Left lobe of liver (tissue), 2 donors: ENCODE results near the gene DNMBP. TPM values are rescaled to one million over a fixed set of nuclear protein-coding genes. Genes with fewer than 3 reads are reported as not detected.
A peak's percentile ranks its signal among the peaks of the same experiment; 100 is the strongest.
"Not testable (repeated sequence)": the region's sequence is repeated elsewhere in the genome, so short reads cannot be mapped to it uniquely, and the experiment has no call there.

Experiments used
- ATAC-seq: fragments of 200-7000 bp; cut with Tn5 transposase; one replicate; pipeline ENCODE4 v1.9.1; 2020; ENCODE audit warnings: mild to moderate bottlenecking, moderate library complexity
- DNase-seq: peaks from one replicate; pipeline ENCODE4 v3.0.0-alpha.2; 2020; ENCODE audit warnings: low spot score
- total RNA-seq: library from RNA; stranded (reverse); gene quantifications from one replicate; pipeline ENCODE4 v1.2.1, GENCODE V29; 2021
- donor health status: DM: no; HTN: no; CAD: no; lungs with moderate emphysema.
- donor health status: DM: no; HTN: yes; CAD: no.

The DNMBP gene
- total RNA-seq, 1 donor from 2014 or later, result 11.6 TPM

DNA sequence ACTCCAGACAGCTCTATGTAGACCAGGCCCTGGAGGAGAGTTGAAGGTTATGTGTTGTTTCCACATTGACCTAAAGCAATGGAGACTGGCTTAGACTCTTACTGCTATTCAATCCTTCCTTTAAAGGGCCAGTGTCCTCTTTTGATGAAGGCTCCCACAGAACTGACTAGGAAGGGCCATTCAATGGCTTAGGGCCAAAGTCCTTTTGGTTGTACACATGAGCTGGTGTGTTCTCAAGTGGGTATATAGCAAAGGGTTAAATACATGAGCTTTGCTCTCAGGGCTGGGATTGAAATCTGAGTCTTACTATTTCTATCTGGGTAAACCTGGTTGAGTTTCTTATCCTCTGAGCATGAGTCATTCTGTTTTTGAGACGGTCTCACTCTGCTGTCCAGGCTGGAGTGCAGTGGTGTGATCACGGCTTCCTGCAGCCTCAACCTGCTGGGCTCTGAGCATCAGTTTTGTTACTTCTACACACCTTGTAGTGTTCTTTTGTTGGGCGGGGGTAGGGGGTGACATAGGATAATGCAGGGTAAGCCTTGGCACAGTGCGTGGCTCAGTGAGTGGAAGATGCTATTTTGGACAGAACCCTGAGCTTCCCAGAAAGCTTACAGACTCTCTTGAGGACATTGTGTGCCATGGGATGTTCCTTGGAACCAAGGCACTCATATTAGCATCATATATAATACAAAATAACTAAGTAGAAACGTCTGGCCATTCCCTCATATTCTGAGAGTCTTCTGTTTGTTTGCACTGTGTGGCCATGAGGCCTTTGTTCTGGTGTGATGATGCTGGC lies 137.2 kb downstream of the DNMBP start:
- ATAC-seq, result peak; percentile 29
- DNase-seq, result no peak

DNA sequence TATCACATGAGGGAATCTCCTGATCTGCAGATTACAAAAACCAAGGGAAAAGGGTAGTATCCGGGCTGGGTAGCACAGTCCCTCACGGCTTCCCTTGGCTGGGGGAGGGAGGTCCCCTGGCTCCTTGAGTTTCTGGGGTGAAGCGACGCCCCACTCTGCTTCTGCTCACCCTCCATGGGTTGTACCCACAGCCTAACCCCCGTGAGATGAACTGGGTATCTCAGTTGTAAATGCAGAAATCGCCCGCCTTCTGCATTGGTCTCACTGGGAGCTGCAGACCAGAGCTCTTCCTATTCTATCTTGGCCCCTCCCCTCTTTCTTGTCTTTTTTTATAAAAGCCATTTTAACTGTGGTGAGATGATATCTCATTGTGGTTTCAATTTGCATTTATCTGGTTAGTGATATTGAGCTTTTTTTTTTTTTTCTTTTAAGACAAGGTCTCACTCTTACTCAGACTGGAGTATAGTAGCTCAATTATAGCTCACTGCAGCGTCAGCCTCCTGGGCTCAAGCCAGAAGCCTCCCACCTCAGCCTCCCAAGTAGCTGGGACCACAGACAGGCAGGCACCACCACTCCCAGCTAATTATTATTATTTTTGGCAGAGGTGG lies 139.5 kb downstream of the DNMBP start:
- ATAC-seq (no peak), DNase-seq (no peak)

DNA sequence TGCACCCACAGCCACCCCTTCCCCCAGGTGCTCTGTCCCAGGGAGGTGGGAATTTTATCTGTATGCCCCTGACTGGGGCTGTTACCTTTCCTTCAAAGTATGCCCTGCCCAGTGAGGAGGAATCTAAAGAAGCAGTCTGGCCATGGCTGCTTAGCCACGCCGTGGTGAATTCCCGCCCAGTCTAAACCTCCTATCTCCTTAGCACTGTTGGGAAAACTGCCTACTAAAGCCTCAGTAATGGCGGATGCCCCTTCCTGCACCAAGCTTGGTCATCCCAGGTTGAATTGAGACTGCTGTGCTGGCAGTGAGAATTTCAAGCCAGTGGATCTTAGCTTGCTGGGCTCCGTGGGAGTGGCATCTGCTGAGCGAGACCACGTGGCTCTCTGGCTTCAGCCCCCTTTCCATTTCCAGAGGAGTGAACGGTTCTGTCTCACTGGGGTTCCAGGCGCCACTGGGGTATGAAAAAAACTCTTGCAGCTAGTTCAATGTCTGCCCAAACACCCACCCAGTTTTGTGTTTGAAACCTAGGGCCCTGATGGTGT lies 140.1 kb downstream of the DNMBP start:
- no peak for ATAC-seq
- DNase-seq, result no peak

DNA sequence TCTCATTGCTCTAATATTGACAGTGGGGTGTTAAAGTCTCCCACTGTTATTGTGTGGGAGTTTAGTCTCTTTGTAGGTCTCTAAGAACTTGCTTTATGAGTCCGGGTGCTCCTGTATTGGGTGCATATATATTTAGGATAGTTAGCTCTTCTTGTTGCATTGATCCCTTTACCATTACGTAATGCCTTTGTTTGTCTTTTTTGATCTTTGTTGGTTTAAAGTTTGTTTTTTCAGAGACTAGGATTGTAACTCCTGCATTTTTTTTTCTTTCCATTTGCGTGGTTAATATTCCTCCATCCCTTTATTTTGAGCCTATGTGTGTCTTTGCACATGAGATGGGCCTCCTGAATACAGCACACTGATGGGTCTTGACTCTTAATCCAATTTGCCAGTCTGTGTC lies 142.5 kb downstream of the DNMBP start:
- DNase-seq, ATAC-seq: not testable (repeated sequence)

DNA sequence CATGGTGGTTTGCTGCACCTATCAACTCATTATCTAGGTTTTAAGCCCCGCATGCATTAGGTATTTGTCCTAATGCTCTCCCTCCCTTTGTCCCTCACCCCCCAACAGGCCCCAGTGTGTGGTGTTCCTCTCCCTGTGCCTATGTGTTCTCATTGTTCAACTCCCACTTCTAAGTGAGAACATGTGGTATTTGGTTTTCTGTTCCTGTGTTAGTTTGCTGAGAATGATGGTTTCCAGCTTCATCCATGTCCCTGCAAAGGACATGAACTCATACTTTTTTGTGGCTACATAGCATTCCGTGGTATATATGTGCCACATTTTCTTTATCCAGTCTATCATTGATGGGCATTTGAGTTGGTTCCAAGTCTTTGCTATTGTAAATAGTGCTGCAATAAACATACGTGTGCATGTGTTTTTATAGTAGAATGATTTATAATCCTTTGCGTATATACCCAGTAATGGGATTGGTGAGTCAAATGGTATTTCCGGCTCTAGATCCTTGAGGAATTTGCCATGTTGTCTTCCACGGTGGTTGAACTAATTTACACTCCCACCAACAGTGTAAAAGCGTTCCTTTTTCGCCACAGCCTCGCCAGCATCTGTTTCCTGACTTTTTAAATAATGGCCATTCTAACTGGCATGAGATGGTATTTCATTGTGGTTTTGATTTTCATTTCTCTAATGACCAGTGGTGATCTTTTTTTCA lies 146.1 kb downstream of the DNMBP start:
- DNase-seq, ATAC-seq: not testable (repeated sequence)

DNA sequence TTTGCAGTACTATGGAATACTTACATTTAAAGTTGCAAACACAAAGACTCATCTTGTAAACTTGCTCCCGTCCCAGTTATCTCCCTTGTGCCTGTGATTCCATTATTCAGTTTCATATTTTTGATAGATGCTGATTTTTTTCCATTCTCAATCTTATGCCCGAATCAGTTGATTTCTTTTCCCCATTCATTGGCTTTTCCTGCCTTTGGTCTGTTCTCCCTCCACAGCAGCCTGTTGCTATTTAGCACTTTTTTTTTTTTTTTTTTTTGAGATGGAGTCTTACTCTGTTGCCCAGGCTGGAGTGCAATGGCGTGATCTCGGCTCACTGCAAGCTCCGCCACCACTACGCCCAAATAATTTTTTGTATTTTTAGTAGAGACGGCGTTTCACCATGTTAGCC lies 149.3 kb downstream of the DNMBP start:
- ATAC-seq, result no peak
- DNase-seq, result no peak

DNA sequence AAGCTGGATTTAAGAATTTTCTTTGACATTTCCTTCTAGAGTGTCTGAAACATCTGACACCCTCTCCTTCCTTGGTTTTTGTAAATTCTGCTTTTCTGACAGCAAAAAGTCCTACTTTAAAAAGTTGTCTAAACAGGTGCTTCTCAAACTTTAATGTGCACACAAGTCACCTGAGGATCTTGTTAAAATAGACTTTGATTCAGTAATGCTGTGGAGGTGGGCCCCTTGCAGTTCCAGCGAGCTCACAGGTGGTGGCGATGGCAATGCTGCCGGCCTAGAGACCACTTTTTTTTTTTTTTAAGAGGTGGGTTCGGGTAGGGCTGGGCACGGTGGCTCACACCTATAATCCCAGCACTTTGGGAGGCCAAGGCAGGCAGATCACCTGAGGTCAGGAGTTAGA lies 150.2 kb downstream of the DNMBP start:
- ATAC-seq (peak; percentile 22), DNase-seq (no peak)

DNA sequence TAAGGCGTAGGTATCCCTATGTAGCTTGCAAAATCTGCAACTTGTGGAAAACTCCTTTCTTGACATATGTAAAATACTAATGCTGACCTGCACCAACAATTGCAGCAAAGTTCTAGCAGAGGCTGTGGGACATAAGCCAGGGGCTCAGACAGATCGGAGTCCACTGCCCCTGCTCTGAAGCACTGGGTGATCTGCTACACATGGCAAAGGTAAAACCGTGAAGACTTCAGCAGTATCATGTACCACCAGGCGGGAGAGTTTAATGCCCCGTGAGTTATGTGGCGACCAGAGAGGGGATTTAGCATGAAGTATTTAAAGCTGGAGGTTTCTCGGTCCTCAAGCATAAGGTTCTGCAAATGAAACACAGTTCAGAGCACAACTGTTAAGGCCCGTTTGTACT lies 150.9 kb downstream of the DNMBP start:
- peak; percentile 73 for ATAC-seq

DNA sequence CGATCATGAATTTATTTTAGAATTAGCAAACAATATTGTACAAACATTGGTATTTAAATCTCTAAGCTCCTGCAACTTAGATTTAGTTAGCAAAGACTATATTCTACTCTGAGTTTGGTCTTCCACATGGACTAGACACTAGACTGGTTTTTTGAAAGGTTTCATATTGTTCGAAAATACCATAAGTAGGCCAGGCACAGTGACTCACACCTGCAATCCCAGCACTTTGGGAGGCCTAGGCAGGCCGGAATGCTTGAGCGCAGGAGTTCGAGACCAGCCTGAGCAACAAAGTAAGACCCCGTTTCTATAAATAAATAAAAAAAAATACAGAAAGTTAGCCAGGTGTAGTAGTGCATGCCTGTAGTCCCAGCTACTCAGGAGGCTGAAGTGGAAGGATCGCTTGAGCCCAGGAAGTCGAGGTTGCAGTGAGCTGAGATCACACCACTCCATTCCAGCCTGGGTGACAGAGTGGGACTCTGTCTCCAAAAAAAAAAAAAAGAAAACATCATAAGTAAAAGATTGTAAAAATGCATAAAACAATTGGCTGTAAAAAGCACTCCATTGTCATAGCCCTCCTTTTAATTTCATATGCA lies 154.2 kb downstream of the DNMBP start:
- ATAC-seq (no peak), DNase-seq (no peak)

More for the DNA sequence above, 150.9 kb downstream of the DNMBP start:
- DNase-seq, result no peak

DNA sequence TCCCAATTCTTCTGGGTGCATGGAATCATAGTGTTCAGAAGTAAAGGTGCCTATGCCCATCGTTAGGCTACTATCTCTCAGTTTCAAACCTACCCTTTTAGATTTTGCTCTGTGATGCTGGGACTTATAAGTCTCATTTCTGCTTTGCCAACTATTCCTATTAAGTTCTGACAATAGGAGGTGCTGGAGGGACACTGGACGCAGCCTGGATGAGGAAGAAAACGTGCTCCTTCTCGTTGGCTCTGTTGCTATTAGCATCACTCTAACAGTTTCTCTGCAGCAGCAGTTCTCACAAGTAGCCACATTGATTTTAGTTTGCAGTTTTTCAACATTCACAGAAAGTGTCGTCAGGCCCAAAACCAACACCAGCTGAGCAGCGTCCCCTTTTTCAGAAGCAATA lies 154.9 kb downstream of the DNMBP start:
- no peak for DNase-seq
- ATAC-seq, result peak; percentile 56

DNA sequence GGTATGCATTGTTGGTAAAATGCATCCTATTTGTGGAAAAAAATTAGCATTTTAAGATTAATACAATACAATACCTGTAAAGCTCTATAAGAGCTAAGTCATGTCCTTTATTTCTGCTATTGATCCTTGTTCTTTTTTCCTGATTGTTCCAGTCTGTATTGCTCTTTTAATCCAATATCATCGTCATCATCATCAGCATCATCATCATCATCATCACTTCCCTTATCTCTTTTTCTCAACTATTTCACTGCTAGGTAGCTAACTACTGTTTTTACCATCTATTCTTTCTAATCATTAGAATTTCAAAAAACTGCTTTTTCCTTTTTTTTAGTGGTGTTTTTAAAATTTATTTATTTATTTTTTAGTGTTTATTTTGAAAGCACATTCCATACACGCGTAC lies 156.1 kb downstream of the DNMBP start:
- DNase-seq, result no peak
- ATAC-seq, result no peak

DNA sequence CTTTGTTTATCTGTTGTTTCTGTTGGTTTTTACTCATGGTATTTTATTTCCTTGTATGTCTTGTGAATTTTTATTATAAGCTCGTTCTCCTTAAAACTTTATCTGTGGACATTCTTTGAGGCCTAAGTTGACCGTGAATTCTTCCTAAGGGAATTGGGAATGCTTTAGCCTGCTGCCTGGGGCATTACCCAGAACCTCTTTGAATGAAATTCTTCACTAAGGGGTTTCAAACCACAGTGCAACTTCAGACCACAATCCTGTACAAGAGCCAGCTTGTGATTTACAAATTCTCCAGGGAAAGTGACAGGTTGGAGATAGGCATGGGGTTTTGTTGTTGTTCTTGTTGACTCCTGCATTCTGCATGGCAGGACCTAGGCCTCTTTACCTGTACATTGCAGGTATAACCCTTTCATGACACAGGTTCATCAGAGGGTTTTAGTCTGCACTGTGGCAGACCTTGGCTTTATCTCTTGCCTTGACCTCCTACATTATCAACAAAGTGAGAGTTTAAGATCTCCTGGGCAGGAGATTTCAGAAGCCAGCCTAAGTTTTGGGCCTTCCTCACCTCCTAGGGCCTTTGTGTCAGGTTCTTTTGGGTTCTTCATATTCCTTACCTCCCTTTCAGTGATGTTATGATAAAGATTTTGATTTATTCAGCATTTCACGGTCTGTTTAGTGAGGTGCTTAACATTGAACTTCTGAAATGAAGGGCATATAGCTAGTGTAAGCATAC lies 157.1 kb downstream of the DNMBP start:
- no peak for ATAC-seq

DNA sequence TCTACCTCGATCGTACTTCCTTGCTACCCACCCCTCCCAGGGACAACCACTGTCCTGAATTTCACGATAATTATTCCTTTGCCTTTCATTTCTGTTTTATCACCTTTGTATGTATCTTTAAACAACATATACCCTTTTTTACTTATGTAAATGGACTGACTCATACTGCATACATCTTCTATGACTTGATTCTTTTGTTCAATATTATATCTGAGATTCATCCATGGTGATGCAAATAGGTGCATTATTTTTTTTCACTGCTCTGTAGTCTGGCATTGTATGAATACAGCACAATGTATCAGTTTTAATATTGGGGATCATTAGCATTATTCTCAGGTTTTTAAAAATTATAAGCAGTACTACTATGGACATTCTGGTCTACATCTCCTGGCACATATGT lies 157.9 kb downstream of the DNMBP start:
- ATAC-seq, result no peak
- no peak for DNase-seq

More for the DNA sequence above, 157.1 kb downstream of the DNMBP start:
- DNase-seq, result no peak

DNA sequence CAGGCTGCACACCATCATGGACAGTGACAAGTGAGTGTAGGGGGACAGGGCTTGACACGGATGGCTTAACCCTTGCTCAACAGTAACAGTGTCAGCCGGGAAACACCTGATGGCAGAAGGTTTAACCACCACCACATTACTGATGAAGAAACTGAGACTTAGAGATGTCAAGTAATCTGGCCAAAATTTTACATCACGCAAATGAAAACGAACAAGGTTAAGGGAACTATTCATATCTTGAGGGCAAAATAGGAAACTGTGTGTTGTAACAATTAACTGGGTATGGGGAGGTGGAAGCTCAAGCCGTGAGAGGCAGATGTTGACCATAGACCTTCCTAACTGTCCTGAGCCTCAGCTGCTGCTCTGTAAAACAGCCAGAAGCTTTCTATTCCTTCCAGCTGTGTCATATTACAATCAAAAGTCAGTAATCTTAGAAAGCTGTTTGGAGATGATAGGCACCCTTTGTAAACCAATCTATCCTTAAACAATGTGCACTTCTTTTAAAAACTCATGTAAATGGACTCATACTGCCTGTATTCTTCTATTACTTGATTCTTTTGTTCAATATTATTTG lies 158.9 kb downstream of the DNMBP start:
- DNase-seq (no peak), ATAC-seq (no peak)

DNA sequence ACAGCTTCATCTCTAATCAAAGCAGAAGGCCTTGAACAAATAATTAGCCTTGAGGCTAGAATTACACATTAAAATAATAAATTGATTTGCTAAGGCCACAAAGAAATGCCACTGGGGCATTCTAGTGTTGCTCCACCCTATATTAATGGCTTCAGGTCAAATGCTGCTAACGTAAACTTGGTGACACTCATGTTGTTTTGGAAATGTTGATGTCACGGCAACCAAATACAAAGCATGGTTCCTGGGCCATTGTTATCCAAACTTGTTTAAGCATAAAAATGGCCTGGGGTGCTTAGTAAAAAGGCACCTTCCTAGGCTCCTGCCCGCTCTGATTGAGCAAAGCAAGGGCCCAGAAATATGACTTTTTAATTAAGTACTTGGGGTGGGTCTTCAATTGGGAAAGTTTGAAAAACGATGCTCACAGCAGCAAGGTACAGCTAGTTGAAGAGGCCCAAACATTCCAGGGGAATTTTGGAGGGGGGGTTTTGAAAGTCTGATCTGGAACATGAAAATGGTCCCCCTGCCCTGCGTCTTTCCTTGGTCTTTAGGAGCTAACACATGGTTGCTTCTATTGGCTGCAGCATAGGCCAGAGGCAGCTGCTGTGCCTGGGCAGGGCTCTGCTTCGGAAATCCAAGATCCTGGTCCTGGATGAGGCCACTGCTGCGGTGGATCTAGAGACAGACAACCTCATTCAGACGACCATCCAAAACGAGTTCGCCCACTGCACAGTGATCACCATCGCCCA lies 159.6 kb downstream of the DNMBP start:
- ATAC-seq, result no peak

DNA sequence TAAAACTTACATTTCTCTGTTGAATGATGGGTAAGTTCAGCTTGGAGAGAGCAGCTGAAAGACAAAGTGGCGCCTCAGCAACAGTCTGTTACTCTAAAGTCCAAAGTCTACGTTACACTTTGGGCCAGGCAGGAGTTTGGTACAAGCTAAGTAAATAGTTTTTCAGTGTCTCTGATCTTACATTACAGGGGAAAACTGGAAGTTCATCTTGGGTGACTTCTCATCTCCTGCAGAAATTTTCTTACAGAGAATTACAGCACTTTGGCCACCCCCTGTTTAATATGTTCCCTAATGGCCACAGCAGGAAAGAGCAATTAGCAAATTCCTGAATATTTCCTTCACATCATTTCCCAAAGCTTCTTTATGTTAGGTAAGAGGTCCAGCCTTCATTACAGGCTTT lies 160.2 kb downstream of the DNMBP start:
- peak; percentile 62 for ATAC-seq
- no peak for DNase-seq

More for the DNA sequence above, 159.6 kb downstream of the DNMBP start:
- DNase-seq, result no peak

DNA sequence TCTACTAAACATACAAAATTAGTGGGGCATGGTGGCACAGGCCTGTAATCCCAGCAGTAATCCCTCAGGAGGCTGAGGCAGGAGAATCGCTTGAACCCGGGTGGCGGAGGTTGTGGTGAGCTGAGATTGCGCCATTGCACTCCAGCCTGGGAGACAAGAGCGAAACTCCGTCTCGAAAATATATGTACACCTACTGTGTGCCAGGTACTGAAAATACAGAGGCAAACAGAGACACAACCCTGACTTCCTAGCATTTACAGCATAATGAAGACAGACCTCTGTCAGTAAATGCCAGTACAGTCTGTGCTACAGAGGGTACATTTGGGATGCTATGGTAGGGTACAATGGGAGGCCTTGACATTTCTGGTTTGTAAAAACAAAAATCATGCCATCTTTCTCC lies 160.7 kb downstream of the DNMBP start:
- ATAC-seq (peak; percentile 4), DNase-seq (no peak)

DNA sequence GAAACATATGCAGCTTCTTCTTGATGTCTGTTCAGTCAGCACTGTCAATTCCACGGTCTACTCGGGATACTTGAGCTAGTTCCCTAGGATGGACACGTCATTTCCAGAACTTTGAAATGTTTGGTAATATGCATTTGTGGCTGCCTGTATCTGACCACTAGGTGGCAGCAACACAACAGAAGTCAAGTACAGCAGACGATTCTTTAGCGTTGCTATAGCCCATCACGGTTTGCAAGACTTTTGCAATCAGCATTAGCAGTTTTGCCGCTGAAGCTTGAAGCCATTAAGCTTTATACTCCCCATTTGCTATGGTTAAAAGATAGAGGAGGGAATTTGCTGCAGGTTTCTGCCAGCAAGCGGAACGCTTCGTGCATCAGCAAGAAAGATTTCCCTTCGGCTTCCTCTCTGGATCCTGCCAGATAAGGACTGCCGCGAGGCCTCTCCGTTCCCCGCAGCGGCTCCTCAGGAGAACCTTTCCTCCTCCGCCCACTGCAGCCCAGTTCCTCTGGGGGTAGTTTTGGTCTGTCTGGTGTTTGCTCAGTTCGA lies 163.8 kb downstream of the DNMBP start:
- peak; percentile 65 for DNase-seq
- peak; percentile 72 for ATAC-seq

DNA sequence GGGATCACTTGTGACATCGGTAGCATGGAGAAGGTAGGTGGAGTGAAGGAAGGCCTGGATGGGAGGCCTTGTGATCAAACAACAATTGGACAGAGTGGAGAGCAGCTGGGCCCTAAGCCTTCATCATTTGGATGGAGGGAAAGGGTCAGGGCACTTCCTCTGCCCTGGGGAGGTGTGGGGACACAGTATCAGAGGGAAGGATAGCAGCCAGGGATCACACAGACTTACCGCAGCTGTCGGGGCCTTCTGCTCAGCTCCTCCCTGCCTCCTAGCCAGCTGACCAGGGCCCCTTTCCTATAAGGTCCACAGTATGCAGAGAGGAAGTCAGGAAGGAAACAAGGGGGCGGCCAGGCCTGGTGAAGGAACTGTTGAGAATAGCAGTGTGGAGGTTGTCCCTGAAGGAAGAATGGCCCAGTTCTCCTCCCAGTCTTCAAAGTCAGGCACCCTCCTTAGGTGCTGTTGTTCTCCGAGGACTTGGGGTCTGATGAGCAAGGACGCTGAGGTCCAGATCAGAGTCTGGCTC lies 165.3 kb downstream of the DNMBP start:
- DNase-seq (no peak), ATAC-seq (peak; percentile 2)
